ENCODE data around the gene SLC29A1.

- TF ChIP-seq ARNTL (CRISPR knock-in tag; IDR thresholded peaks at IDR 0.05; ENCODE audit: borderline replicate concordance, low read depth) (no peak), OSR1 (CRISPR knock-in tag; IDR thresholded peaks at IDR 0.05) (no peak), ISL1 (CRISPR knock-in tag; IDR thresholded peaks at IDR 0.05) (no peak), RARB (CRISPR knock-in tag; IDR thresholded peaks at IDR 0.05) (no peak), ZC3H10 (CRISPR knock-in tag; IDR thresholded peaks at IDR 0.05) (no peak), ZFP30 (CRISPR knock-in tag; IDR thresholded peaks at IDR 0.05) (no peak), SNAI2 (CRISPR knock-in tag; IDR thresholded peaks at IDR 0.05) (no peak), ZFP3 (CRISPR knock-in tag; IDR thresholded peaks at IDR 0.05) (no peak), BACH2 (CRISPR knock-in tag; IDR thresholded peaks at IDR 0.05; ENCODE audit: borderline replicate concordance) (no peak), TCF4 (CRISPR knock-in tag; IDR thresholded peaks at IDR 0.05; ENCODE audit: borderline replicate concordance) (no peak), ESRRG (CRISPR knock-in tag; IDR thresholded peaks at IDR 0.05) (no peak), CREB5 (CRISPR knock-in tag; IDR thresholded peaks at IDR 0.05; ENCODE audit: low read depth) (no peak)
- TF ChIP-seq, protein P1, sequence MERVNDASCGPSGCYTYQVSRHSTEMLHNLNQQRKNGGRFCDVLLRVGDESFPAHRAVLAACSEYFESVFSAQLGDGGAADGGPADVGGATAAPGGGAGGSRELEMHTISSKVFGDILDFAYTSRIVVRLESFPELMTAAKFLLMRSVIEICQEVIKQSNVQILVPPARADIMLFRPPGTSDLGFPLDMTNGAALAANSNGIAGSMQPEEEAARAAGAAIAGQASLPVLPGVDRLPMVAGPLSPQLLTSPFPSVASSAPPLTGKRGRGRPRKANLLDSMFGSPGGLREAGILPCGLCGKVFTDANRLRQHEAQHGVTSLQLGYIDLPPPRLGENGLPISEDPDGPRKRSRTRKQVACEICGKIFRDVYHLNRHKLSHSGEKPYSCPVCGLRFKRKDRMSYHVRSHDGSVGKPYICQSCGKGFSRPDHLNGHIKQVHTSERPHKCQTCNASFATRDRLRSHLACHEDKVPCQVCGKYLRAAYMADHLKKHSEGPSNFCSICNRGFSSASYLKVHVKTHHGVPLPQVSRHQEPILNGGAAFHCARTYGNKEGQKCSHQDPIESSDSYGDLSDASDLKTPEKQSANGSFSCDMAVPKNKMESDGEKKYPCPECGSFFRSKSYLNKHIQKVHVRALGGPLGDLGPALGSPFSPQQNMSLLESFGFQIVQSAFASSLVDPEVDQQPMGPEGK (CRISPR knock-in tag; IDR thresholded peaks at IDR 0.05; ENCODE audit: borderline replicate concordance): no peak
- TF ChIP-seq, protein P2, sequence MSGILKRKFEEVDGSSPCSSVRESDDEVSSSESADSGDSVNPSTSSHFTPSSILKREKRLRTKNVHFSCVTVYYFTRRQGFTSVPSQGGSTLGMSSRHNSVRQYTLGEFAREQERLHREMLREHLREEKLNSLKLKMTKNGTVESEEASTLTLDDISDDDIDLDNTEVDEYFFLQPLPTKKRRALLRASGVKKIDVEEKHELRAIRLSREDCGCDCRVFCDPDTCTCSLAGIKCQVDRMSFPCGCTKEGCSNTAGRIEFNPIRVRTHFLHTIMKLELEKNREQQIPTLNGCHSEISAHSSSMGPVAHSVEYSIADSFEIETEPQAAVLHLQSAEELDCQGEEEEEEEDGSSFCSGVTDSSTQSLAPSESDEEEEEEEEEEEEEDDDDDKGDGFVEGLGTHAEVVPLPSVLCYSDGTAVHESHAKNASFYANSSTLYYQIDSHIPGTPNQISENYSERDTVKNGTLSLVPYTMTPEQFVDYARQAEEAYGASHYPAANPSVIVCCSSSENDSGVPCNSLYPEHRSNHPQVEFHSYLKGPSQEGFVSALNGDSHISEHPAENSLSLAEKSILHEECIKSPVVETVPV (CRISPR knock-in tag; IDR thresholded peaks at IDR 0.05): no peak
Observed at GRCh38 chr6:44263354-44264100, 40.1 kb downstream of the SLC29A1 start.
